GM12892 (cell line): Measurements from ENCODE around the gene DHRS1.

ENCODE experiments used
- POLR2A ChIP-seq: IDR thresholded peaks from 2 replicates; pipeline ENCODE4 v1.6.1; 2011; ENCODE audit warnings: low read depth, low read length, control low read depth
- POLR2AphosphoS5 ChIP-seq: IDR thresholded peaks from 2 replicates; pipeline ENCODE4 v1.6.1; 2011; ENCODE audit warnings: low read depth, low read length, control low read depth
- TAF1 ChIP-seq: IDR thresholded peaks from 2 replicates; pipeline ENCODE4 v1.6.1; 2011; ENCODE audit warnings: low read depth, mild to moderate bottlenecking, control low read depth, low read length, borderline replicate concordance

GRCh38 chr14:24335461-24336171 is 36.0 kb upstream of the DHRS1 start:
- TF ChIP-seq POLR2AphosphoS5 (no peak), POLR2A (no peak), TAF1 (no peak)
